KMS-11 (cell line): Measurements from ENCODE around the gene CDH4.

Source experiments
- H2AFZ ChIP-seq: fragments of 200-600 bp; sonication (generic); 2 replicates; pipeline ENCODE4 v1.6.1; 2016; ENCODE audit warnings: antibody characterized with exemption, mixed run types, low read depth
- H3K27ac ChIP-seq: fragments of 200-600 bp; sonication (generic); 2 replicates; pipeline ENCODE4 v1.6.1; 2016; ENCODE audit warnings: mild to moderate bottlenecking, mixed run types
- H3K27me3 ChIP-seq: fragments of 200-600 bp; sonication (generic); 2 replicates; pipeline ENCODE4 v1.6.1; 2017; ENCODE audit warnings: mild to moderate bottlenecking, low read depth, mixed run types, moderate library complexity; ENCODE audit not compliant: insufficient read depth
- H3K36me3 ChIP-seq: fragments of 200-600 bp; sonication (generic); 2 replicates; pipeline ENCODE4 v1.6.1; 2017; ENCODE audit warnings: mild to moderate bottlenecking, mixed run types; ENCODE audit not compliant: insufficient read depth
- H3K4me1 ChIP-seq: fragments of 200-600 bp; sonication (generic); 2 replicates; pipeline ENCODE4 v1.6.1; 2016; ENCODE audit warnings: mild to moderate bottlenecking, low read depth, mixed run types; ENCODE audit not compliant: poor library complexity, severe bottlenecking
- H3K4me2 ChIP-seq: fragments of 200-600 bp; sonication (generic); 2 replicates; pipeline ENCODE4 v1.7.0; 2016; ENCODE audit warnings: mild to moderate bottlenecking, mixed run types
- H3K4me3 ChIP-seq: fragments of 200-600 bp; sonication (generic); IDR thresholded peaks from 2 replicates; pipeline ENCODE4 v1.6.1; 2017; ENCODE audit warnings: low read depth, low read length, mixed read lengths; ENCODE audit not compliant: insufficient read depth
- H3K79me2 ChIP-seq: fragments of 200-600 bp; sonication (generic); 2 replicates; pipeline ENCODE4 v1.6.1; 2016; ENCODE audit warnings: low read depth, mixed run types; ENCODE audit not compliant: insufficient read depth
- H3K9ac ChIP-seq: fragments of 200-600 bp; sonication (generic); 2 replicates; pipeline ENCODE4 v1.6.1; 2016; ENCODE audit warnings: mild to moderate bottlenecking, mixed run types
- H4K20me1 ChIP-seq: fragments of 200-600 bp; sonication (generic); 2 replicates; pipeline ENCODE4 v1.6.1; 2016; ENCODE audit warnings: mild to moderate bottlenecking, mixed run types; ENCODE audit not compliant: insufficient read depth
- CTCF ChIP-seq: fragments of 200-600 bp; sonication (generic); conservative IDR thresholded peaks from 2 replicates; pipeline ENCODE4 v1.6.1; 2017; ENCODE audit warnings: low read depth, mild to moderate bottlenecking, antibody characterized with exemption, low read length, moderate library complexity, mixed read lengths

Gene CDH4

GRCh38 chr20:61819921-61820825 lies 568.1 kb downstream of the CDH4 start:
- Histone ChIP-seq H4K20me1 (no peaks in the 10 kb centered on the region), H2AFZ (no peak overlapping the region), H3K27me3 (peaks cover 51% of the 10 kb centered on the region), H3K36me3 (no peaks in the 10 kb centered on the region), H3K4me1 (no peaks in the 10 kb centered on the region), H3K79me2 (no peaks in the 10 kb centered on the region), H3K4me3 (no peak overlapping the region), H3K27ac (no peak overlapping the region), H3K4me2 (no peak overlapping the region), H3K9ac (no peak overlapping the region)
- TF ChIP-seq CTCF = no peak

GRCh38 chr20:61821735-61822134 lies 569.7 kb downstream of the CDH4 start:
- H4K20me1 ChIP-seq = no peaks in the 10 kb centered on the region
- H3K4me1 ChIP-seq = no peaks in the 10 kb centered on the region
- H3K27me3 ChIP-seq = peaks cover 39% of the 10 kb centered on the region
- H3K79me2 ChIP-seq = no peaks in the 10 kb centered on the region
- no peak overlapping the region for H2AFZ ChIP-seq
- no peaks in the 10 kb centered on the region for H3K36me3 ChIP-seq
- no peak for TF ChIP-seq CTCF
- no peak overlapping the region for H3K4me2 ChIP-seq
- no peak overlapping the region for H3K4me3 ChIP-seq
- H3K27ac ChIP-seq = no peak overlapping the region
- H3K9ac ChIP-seq = no peak overlapping the region

- Histone ChIP-seq H2AFZ (no peak overlapping the region), H3K27ac (no peak overlapping the region), H3K9ac (no peak overlapping the region), H3K36me3 (no peaks in the 10 kb centered on the region), H3K4me2 (no peak overlapping the region), H3K4me1 (no peaks in the 10 kb centered on the region), H3K79me2 (no peaks in the 10 kb centered on the region), H3K27me3 (peaks cover 37% of the 10 kb centered on the region), H3K4me3 (no peak overlapping the region), H4K20me1 (no peaks in the 10 kb centered on the region)
- no peak for TF ChIP-seq CTCF
Measured at GRCh38 chr20:61822396-61822795, 570.3 kb downstream of the CDH4 start.

DNA sequence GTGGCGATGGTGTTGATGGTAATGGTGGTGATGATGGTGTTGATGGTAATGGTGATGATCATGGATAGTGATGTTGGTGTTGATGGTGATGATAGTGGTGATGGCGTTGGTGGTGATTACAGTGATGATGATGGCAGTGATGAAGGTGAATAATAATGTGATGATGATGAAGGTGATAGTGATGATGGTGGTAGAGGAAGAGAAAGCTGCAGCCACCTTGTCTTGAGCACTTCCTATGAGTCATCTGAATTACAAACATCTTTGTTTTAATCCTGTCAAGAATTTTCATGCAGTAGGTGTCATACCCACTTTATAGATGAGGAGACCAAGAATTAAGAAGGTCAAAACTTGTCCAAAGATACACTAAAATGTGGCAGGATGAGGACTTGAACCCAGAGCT lies 571.2 kb downstream of the CDH4 start:
- Histone ChIP-seq H3K27me3 (peaks cover 38% of the 10 kb centered on the region), H3K4me3 (no peak overlapping the region), H3K9ac (no peak overlapping the region), H3K27ac (no peak overlapping the region), H3K79me2 (no peaks in the 10 kb centered on the region), H3K4me1 (no peaks in the 10 kb centered on the region), H2AFZ (no peak overlapping the region), H4K20me1 (no peaks in the 10 kb centered on the region), H3K4me2 (no peak overlapping the region), H3K36me3 (no peaks in the 10 kb centered on the region)
- no peak for TF ChIP-seq CTCF
